A673 (cell line): ENCODE data around the gene MOCS2.

Experiments
- CTCF ChIP-seq: fragments of 300-800, 200-600 bp; sonication (generic); conservative IDR thresholded peaks from 2 replicates; pipeline ENCODE4 v1.5.1; 2017; ENCODE audit warnings: low read depth, mild to moderate bottlenecking, antibody characterized with exemption, low read length, moderate library complexity, mixed read lengths
- EZH2 ChIP-seq: fragments of 200-600 bp; sonication (generic); IDR thresholded peaks from 2 replicates; pipeline ENCODE4 v1.6.1; 2017; ENCODE audit warnings: borderline replicate concordance, low read depth, mild to moderate bottlenecking, mixed read lengths, antibody characterized with exemption, low read length; ENCODE audit not compliant: poor library complexity, severe bottlenecking

GRCh38 chr5:53118879-53119278 lies 9.3 kb upstream of the MOCS2 start:
- TF ChIP-seq CTCF (no peak), EZH2 (no peak)
